Measurements from ENCODE around the gene RAD50. TPM values are rescaled to one million over a fixed set of nuclear protein-coding genes. Genes with fewer than 3 reads are reported as not detected.
"Not testable (repeated sequence)": the region's sequence is repeated elsewhere in the genome, so short reads cannot be mapped to it uniquely, and the experiment has no call there.

The RAD50 gene
- total RNA-seq, 1 donor from 2014 or later = 31.4 TPM

DNA sequence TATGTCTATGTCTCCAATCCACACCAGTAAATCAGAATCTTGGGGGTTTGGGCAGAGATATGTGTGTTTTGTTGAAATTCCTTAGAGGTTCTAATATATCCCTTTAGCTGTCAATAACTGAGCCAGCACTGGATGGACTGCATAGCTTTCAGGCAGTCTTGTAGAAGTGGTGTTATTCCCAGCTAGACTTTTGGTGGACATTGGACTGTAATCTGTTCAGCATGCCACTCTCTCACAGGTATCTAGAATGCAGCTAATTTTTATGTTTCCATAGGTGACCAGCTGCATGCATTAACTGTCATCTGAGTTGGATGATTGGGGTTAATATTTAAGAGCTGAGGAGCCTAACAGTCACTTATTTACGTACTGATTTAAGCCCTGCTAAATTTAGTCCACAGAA lies 56.1 kb downstream of the RAD50 start:
- ATAC-seq (no peak), DNase-seq (ENCODE audit: missing footprints) (no peak)
- intact Hi-C loops (cut with DNase I) = no loop called here

DNA sequence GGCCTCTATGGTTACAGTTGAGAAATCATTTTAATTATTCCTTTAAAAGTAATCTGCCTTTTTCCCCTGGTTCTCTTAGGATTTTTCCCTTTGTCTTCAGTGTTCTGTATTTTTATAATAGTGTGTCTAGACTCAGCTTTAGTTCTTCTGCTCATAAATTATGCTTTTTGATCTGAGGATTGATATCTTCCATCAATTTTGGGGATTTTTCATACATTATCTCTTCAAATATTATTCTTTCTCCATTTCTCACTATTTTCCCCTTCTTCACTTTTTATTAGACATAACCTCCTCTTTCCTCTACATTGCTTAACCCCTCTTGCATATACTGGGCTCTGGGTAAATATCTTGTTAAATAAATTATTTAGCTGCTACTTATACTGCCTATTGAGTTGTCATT lies 64.9 kb downstream of the RAD50 start:
- ATAC-seq (no peak), DNase-seq (ENCODE audit: missing footprints) (no peak)
- intact Hi-C loops (cut with DNase I) = no loop called here

- intact Hi-C loops (cut with DNase I) = no loop called here
- ATAC-seq = no peak
Observed at GRCh38 chr5:132622608-132623007, 65.8 kb downstream of the RAD50 start.

GRCh38 chr5:132627470-132627869 lies 70.7 kb downstream of the RAD50 start:
- intact Hi-C loops (cut with DNase I) = no loop called here
- DNase-seq (ENCODE audit: missing footprints) (no peak), ATAC-seq (no peak)

More at GRCh38 chr5:132622608-132623007, 65.8 kb downstream of the RAD50 start:
- no peak for DNase-seq (ENCODE audit: missing footprints)

GRCh38 chr5:132628814-132629213 lies 72.0 kb downstream of the RAD50 start:
- intact Hi-C loops (cut with DNase I) = no loop called here
- no peak for ATAC-seq
- no peak for DNase-seq (ENCODE audit: missing footprints)

DNA sequence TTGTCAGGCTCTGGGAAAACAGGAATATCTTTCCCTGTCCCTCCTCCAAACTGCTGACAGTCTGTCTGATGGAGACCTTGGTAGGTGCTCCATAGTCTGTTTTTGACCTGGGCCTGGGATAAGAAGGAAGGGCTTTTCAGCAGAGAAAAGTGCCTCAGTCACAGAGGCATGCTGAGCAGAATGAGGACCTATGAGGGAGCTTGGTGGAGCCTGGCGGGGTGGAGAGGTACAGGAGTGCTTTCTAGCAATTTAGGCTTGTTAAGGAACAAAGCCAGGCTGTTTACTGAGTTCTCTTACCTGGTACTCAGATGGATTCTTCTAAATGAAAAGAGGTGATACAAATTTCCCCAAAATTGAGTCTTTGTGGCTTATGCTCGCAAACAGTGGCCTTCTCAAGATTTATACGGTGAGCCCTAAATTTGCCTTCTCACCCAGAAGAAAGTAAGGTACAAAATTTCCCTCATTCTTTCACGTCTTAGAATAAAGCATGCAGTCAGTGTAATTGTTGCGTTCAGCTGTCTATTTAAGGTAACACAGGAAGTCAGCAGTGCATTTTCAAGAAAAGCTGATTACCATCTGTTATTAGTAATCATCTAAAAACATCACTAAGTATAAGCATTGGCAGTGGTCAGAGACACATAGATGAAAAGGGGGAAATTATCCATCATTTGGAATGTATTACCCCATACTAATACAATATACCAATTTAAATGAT lies 72.6 kb downstream of the RAD50 start:
- ATAC-seq = no peak
- intact Hi-C loops (cut with DNase I) = no loop called here

GRCh38 chr5:132633587-132633986 lies 76.8 kb downstream of the RAD50 start:
- ATAC-seq; DNase-seq (ENCODE audit: missing footprints); intact Hi-C loops (cut with DNase I): not testable (repeated sequence)

More for the DNA sequence above, 72.6 kb downstream of the RAD50 start:
- no peak for DNase-seq (ENCODE audit: missing footprints)

GRCh38 chr5:132635873-132636272 lies 79.1 kb downstream of the RAD50 start:
- intact Hi-C loops (cut with DNase I) = no loop called here
- ATAC-seq (no peak), DNase-seq (ENCODE audit: missing footprints) (no peak)

DNA sequence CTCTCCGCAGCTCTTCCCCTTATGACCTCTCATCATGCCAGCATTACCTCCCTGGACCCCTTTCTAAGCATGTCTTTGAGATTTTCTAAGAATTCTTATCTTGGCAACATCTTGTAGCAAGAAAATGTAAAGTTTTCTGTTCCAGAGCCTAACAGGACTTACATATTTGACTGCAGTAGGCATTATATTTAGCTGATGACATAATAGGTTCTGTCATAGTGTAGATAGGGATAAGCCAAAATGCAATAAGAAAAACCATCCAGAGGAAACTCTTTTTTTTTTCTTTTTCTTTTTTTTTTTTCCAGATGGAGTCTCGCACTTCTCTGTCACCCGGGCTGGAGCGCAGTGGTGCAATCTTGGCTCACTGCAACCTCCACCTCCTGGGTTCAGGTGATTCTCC lies 80.5 kb downstream of the RAD50 start:
- no peak for DNase-seq (ENCODE audit: missing footprints)
- ATAC-seq = no peak
- intact Hi-C loops (cut with DNase I) = no loop called here

DNA sequence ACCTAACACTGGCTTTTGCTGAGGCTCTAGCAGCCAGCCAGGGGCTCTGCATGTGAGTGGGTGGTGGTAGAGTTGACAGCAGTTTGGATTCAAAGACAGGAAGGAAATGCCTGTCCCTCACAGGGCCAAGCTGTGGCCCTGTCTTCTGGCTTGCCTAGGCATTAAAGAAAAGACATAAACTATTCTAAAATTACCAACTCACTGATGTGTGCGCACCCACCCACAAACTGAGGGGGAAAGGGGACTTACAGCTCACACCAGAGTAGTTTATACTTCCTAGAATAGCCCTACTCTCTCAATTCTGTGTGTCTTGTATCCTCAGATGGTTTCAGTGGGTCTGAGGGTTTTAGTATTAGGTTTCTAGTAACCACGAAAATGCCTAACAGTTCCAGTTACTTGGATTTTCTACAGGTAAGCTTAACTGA lies 82.9 kb downstream of the RAD50 start:
- intact Hi-C loops (cut with DNase I) = no loop called here

DNA sequence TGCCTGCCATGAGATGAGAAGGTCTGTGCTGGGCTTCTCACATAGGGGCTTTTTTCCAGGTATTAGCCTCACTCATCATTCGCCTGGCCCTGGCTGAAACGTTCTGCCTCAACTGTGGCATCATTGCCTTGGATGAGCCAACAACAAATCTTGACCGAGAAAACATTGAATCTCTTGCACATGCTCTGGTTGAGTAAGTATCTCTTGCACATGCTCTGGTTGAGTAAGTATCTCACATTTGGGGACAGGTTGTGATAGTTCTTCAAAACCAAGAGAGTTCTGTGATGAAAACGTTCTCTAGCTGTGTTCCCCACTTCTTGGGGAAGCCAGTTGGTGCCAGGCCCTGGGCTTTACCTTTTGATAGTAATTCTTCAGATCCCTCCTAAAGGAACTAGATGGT lies 83.8 kb downstream of the RAD50 start:
- DNase-seq (ENCODE audit: missing footprints) = no peak
- intact Hi-C loops (cut with DNase I) = no loop called here
- ATAC-seq = no peak

More for the DNA sequence above, 82.9 kb downstream of the RAD50 start:
- ATAC-seq (no peak), DNase-seq (ENCODE audit: missing footprints) (no peak)

DNA sequence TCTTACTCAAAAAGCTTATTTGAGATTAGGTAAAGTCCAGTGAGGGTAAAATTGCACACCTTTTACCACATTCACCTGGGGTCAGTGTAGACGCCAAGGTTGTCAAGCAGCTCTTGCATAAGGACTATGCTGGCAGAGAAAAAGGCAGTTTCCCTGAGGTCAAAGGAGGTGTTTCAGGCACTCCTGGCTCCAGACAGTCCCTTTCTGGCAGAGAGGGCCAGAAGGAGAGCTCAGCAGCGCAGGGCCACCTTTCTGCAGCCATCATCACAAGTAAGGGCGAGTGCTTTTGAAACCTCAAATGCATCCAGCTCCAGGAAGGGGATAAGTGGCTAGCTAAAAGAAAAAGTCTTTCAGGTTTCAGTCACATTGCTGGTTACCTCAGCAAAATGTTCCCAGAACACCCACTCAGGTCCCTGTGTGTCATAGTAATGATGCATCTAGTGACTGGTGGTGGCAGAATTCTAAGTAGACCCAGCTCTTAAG lies 84.5 kb downstream of the RAD50 start:
- no peak for ATAC-seq
- intact Hi-C loops (cut with DNase I) = no loop called here

DNA sequence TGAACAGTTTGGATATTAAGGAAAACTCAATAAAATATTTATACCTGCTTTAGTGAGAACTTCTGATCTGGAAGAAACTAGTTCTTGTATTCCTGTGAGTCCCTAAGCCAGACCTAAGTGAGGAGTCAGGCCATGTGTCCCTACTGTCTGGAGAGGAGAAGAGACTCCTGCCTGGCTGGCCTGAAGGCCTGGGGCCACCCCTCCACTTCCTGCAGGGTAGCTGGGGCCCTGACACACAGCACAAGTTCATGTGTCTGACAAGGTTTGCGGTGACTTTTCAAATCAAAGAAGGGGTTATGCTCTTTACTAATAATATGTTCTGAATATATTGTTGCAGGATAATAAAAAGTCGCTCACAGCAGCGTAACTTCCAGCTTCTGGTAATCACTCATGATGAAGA lies 85.1 kb downstream of the RAD50 start:
- DNase-seq (ENCODE audit: missing footprints) = no peak
- ATAC-seq = no peak
- intact Hi-C loops (cut with DNase I) = no loop called here

More for the DNA sequence above, 84.5 kb downstream of the RAD50 start:
- DNase-seq (ENCODE audit: missing footprints) = no peak

GRCh38 chr5:132644177-132644576 lies 87.4 kb downstream of the RAD50 start:
- DNase-seq (ENCODE audit: missing footprints) (no peak), ATAC-seq (no peak)
- intact Hi-C loops (cut with DNase I) = no loop called here

GRCh38 chr5:132646583-132647266 lies 89.9 kb downstream of the RAD50 start:
- DNase-seq (ENCODE audit: missing footprints) (no peak), ATAC-seq (no peak)
- intact Hi-C loops (cut with DNase I) = no loop called here

GRCh38 chr5:132647473-132647872 lies 90.7 kb downstream of the RAD50 start:
- ATAC-seq (no peak), DNase-seq (ENCODE audit: missing footprints) (no peak)
- intact Hi-C loops (cut with DNase I) = no loop called here

- intact Hi-C loops (cut with DNase I) = no loop called here
- ATAC-seq (no peak), DNase-seq (ENCODE audit: missing footprints) (no peak)
Observed at GRCh38 chr5:132648355-132648754, 91.6 kb downstream of the RAD50 start.

DNA sequence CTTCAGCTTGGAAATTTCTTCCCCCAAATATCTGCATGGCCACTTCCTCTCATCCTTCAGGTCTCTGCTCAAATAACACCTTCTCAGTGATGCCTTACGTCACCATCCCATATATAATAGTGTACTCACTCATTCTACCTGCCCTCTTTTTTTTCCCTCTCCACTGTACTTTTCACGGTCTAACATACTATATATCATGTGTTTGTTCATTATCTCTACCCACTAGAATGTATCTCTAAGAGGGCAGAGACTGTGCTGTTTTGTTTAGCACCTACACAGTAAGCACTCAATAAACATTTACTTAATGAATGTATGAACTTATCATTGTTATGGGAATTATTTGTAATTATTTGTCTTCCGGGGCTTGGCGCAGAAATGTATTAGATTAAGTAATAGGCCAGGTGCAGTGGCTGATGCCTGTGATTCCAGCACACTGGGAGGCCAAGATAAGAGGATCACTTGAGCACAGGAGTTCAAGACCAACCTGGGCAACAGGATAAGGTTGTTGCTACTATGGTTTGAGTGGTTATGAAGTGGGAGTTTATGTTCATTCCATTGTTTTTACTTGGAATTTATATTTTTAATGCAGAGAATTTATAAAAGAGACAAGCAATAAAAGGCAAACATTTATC lies 95.2 kb downstream of the RAD50 start:
- intact Hi-C loops (cut with DNase I) = no loop called here
- ATAC-seq (no peak), DNase-seq (ENCODE audit: missing footprints) (no peak)

- intact Hi-C loops (cut with DNase I) = no loop called here
- no peak for ATAC-seq
- no peak for DNase-seq (ENCODE audit: missing footprints)
Observed at GRCh38 chr5:132653716-132654115, 96.9 kb downstream of the RAD50 start.
